Activated CD4-positive, alpha-beta T cell treated with anti-CD3 and anti-CD28 coated beads, Interleukin-2, amount 50 U/mL, for 24 hours (primary cell): ENCODE data around the gene IL4R.
"Not testable (repeated sequence)": the region's sequence is repeated elsewhere in the genome, so short reads cannot be mapped to it uniquely, and the experiment has no call there.

Experiments
- DNase-seq, 2 donors: peaks; one replicate each; pipeline ENCODE4 v3.0.0-alpha.2; 2020; ENCODE audit warnings: low read depth in 1 of 2, low spot score in 1 of 2

Gene IL4R

GRCh38 chr16:27287887-27288286 is 25.9 kb upstream of the IL4R start:
- DNase-seq: no peak

- not testable (repeated sequence) for DNase-seq
These were observed 25.5 kb upstream of the IL4R start for GRCh38 chr16:27288313-27288712.

GRCh38 chr16:27289669-27290068 is 24.1 kb upstream of the IL4R start:
- no peak for DNase-seq

DNA sequence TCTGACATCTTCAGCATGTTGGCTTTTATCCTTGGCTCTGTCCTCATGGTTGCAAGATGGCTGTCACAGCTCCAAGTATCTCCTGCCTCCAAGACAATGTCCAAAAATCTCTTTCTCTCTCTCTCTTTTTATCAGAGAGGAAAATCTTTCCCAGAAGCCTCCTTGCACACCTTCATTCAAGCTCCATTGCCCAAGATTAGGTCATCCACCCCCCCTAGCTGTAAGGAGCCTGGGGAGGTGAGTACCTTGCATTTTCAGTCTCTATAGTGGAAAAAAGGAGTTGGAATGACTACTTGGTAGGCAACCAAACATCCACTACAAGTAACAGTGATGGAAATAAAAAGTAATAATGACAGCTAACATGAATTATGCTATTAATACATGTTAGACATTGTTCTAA is 23.2 kb upstream of the IL4R start:
- DNase-seq: no peak

- no peak for DNase-seq
These were observed 22.7 kb upstream of the IL4R start for GRCh38 chr16:27291106-27291505.

DNA sequence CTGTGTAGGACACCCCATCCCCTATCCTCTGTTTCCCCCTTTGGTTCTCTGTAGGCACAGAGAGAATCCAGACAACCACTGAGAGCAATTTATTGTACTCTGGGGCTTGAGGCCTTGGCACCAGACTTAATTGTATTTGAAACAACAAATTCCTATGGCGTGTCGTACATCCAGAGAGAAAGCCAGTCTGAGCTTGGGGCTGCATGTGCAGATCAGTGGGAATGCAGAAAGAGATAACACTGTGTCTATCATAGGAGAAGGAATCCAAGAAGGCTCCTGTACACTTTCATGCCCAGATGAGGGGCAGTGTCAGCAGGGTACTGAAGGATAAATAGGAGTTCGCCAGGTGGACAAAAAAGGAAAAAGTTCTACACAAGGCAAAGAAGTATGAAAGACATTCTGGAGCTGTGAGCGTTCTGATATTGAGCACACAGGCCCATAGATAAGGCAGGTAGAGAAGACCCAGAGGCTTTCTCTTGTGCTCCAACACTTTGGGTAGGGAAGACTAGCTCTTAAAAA is 22.0 kb upstream of the IL4R start:
- no peak for DNase-seq

DNA sequence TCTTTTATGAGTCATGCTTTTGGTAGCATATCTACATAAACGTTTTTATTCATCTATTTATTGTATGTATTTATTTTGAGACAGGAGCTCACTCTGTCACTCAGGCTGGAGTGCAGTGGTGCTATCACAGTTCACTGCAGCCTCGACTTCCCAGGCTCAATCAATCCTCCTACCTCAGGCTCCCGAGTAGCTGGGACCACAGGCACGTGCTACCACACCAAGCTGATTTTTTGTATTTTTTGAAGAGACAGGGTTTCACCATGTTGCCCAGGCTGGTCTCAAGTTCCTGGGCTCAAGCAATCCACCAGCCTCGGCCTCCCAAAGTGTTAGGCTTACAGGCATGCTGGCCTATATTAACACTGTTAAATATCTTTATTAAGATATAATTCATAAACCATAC is 20.4 kb upstream of the IL4R start:
- no peak for DNase-seq

GRCh38 chr16:27298132-27298531 is 15.6 kb upstream of the IL4R start:
- no peak for DNase-seq

DNA sequence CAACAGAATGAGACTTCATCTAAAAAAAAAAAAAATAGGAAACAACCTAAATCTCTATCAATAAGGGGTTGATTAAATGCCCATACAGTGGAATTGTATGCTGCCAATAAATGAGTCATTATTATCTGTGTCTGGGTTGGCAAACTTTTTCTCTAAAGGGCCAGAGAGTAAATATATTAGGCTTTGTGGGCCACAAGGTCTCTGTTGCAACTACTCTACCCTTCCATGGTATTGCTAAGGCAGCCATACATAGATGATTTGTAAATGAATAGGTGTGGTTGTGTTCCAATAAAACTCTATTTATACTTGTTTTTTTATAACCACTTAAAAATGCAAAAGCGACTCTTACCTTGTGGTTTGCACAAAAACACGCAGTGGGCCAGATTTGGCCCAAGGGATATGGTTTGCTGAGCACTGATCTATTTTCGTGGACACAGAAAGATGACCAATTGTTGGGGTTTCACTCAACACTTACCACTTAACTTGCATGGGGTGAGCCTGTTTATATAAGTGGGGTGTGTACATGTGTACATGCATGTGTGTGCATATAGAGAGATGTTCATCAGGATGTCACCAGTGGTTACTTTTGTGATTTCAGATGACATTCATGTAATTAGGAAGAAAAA is 12.4 kb upstream of the IL4R start:
- DNase-seq: no peak

- DNase-seq: no peak
These were observed 11.6 kb upstream of the IL4R start for GRCh38 chr16:27302126-27302525.

- DNase-seq: no peak
These were observed 10.3 kb upstream of the IL4R start for GRCh38 chr16:27303256-27304100.

- DNase-seq: no peak
These were observed 9.7 kb upstream of the IL4R start for GRCh38 chr16:27304102-27304501.

DNA sequence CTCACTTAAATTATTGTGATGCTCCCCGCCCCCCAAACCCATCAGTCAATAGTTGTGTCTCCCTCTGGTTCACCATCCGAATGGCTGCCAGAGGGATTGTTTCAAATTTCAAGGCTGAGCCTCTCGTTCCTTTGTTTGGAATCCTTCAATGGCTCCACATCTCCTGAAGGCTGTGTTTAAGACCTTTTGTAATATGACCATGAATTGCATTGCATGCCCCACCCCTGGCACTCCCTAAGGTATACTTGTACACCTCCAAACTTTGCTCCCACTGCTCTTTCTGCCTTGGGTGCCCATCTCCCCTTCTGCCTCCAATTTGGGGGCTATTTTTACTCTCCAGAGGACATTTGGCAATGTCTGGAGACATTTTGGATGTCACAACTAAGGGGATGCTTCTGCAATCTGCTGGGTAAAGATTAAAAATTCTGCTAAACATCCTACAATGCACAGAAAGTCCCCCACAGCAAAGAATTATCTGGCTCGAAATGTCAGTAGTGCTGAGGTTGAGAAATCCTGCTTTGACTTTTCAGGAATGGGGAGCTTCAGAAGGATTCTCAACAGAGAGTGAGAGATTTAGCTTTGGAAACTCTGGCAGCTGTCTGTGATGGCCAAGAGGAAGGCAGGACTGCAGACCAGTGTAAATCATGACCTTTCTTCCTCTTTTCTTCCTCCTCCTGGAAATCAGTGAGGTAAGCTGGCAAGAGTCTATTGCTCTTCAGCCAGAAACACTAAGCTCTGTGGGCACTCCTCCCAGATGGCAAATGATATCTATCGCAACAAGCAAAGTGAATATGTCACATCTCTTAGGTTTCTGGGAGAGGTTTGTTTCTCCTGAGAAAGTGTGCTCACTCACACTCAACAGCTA is 8.7 kb upstream of the IL4R start:
- no peak for DNase-seq

- DNase-seq: no peak
These were observed 7.8 kb upstream of the IL4R start for GRCh38 chr16:27305839-27306442.

DNA sequence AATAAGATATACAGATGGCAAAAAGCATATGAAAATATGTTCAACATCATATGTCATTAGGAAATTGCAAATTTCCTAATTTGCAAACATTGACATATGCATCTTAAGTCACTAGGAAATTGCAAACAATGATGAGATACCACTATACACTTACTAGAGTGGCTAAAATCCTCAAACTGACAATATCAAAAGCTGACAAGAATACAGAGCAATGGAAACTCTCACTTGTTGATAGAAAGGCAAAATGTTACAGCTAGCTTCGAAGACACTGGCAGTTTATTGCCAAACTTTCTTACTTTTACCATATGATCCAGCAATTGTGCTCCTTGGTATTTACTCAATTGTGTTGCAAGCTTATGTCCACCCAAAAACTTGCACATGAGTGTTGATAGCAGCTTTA is 5.0 kb upstream of the IL4R start:
- no peak for DNase-seq

GRCh38 chr16:27310576-27311447 is 3.0 kb upstream of the IL4R start:
- DNase-seq: no peak

DNA sequence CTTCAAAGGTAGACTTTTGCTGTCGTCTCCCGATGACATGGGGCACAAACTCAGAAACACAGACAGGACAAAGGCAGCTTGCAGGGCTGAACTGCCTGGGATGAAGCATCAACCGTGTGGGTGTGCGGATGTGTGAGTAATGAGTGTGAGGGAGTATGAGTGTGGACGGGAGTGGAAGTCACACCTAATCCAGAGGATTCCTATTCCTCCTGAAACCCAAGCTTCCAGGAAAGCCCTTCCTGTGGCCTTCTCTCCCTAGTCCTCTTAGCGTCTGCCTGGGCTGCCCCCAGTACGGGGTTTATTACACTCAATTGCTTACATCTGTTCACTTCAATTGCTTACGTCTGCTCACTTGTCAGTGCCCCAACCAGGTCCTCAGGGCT is 2.3 kb upstream of the IL4R start:
- DNase-seq: no peak

DNA sequence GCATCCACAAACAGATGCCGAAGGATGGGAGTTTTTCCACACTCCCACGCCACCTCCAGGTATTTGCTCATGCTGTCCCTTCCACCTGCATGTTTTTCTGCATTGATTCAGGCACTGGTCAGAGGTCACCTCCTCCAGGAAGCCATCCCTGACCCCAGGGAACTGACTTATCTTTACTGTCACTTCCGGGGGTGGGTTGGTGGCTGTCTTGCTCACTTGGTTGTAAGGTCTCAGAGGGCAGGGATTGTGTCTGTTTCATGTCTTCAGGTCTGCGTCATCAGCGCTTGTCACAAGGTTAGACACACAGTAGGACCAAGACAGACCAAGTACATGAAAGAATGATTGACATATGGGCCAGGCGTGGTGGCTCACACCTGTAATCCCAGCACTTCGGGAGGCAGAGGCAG is 1.9 kb upstream of the IL4R start:
- DNase-seq: no peak

GRCh38 chr16:27312580-27313421 is 973 bp upstream of the IL4R start:
- no peak for DNase-seq
